ENCODE measurements around the gene AR. TPM values are rescaled to one million over a fixed set of nuclear protein-coding genes. Genes with fewer than 3 reads are reported as not detected.

AR gene
- total RNA-seq, 4 donors from 2014 or later, result 20.4 to 41.8 (median 33.9) TPM

- no peak for TF ChIP-seq CTCF (IDR thresholded peaks at IDR 0.05; ENCODE audit: low read depth)
These were observed 92.7 kb downstream of the AR start for GRCh38 chrX:67636532-67636931.

GRCh38 chrX:67648361-67648760, 104.5 kb downstream of the AR start:
- no peak for TF ChIP-seq CTCF (IDR thresholded peaks at IDR 0.05; ENCODE audit: low read depth)

- TF ChIP-seq CTCF (IDR thresholded peaks at IDR 0.05; ENCODE audit: low read depth), result no peak
These were observed 107.8 kb downstream of the AR start for GRCh38 chrX:67651437-67652142.

- no peak for TF ChIP-seq CTCF (IDR thresholded peaks at IDR 0.05; ENCODE audit: low read depth)
These were observed 108.7 kb downstream of the AR start for GRCh38 chrX:67652543-67652942.

GRCh38 chrX:67654301-67654700, 110.5 kb downstream of the AR start:
- no peak for TF ChIP-seq CTCF (IDR thresholded peaks at IDR 0.05; ENCODE audit: low read depth)

GRCh38 chrX:67665583-67665982, 121.8 kb downstream of the AR start:
- TF ChIP-seq CTCF (IDR thresholded peaks at IDR 0.05; ENCODE audit: low read depth), result no peak

- no peak for TF ChIP-seq CTCF (IDR thresholded peaks at IDR 0.05; ENCODE audit: low read depth)
These were observed 130.0 kb downstream of the AR start for GRCh38 chrX:67673741-67674274.

Measured in subcutaneous adipose tissue (tissue), 4 donors.